Endothelial cell of umbilical vein (primary cell): ENCODE data around the gene PIK3CB.

Experiments
- CTCF ChIP-seq, 2 donors: IDR thresholded peaks; 1 replicate in 1 of 2; 2 replicates in 1 of 2; pipeline ENCODE4 v1.5.1; 2011; ENCODE audit warnings: low read length in 2 of 2, mild to moderate bottlenecking in 2 of 2, moderate library complexity in 2 of 2, control low read depth in 1 of 2, inconsistent platforms in 1 of 2, low read depth in 1 of 2; ENCODE audit not compliant: insufficient read depth in 1 of 2; ENCODE audit errors: extremely low read depth in 1 of 2
- EZH2 ChIP-seq: IDR thresholded peaks from 2 replicates; pipeline ENCODE4 v1.6.1; 2012; ENCODE audit warnings: borderline replicate concordance, low read depth, mild to moderate bottlenecking, moderate library complexity, low read length, inconsistent platforms; ENCODE audit not compliant: severe bottlenecking
- JUN ChIP-seq: IDR thresholded peaks from 2 replicates; pipeline ENCODE4 v1.6.1; 2011; ENCODE audit warnings: borderline replicate concordance, low read depth; ENCODE audit not compliant: insufficient read length, insufficient read depth
- MAX ChIP-seq: IDR thresholded peaks from 2 replicates; pipeline ENCODE4 v1.6.1; 2011; ENCODE audit not compliant: insufficient read depth, insufficient read length
- POLR2AphosphoS5 ChIP-seq: IDR thresholded peaks from 2 replicates; pipeline ENCODE4 v1.6.1; 2012; ENCODE audit warnings: low read depth, mild to moderate bottlenecking, control low read depth, low read length, moderate library complexity; ENCODE audit not compliant: insufficient read depth

GRCh38 chr3:138718849-138719248 is 115.9 kb downstream of the PIK3CB start:
- TF ChIP-seq CTCF (IDR thresholded peaks at IDR 0.05; ENCODE audit: extremely low read depth in 1 of 2, insufficient read depth in 1 of 2, low read depth in 1 of 2, low read length in 2 of 2) (no peak), EZH2 (no peak), POLR2AphosphoS5 (no peak), JUN (no peak), MAX (no peak)
